Thyroid gland (tissue), 4 donors: ENCODE data around the gene POLR2J3. TPM values are rescaled to one million over a fixed set of nuclear protein-coding genes. Genes with fewer than 3 reads are reported as not detected.
"Not testable (repeated sequence)": the region's sequence is repeated elsewhere in the genome, so short reads cannot be mapped to it uniquely, and the experiment has no call there.

ENCODE experiments used
- DNase-seq, 2 donors: peaks; one replicate each; pipeline ENCODE4 v3.0.0-alpha.2; 2019
- H3K27ac ChIP-seq, 3 donors: fragments of 200-600 bp; sonication (generic); 1 replicate in 2 of 3; 2 replicates in 1 of 3; pipeline ENCODE4 v1.5.1; 2016 to 2019; ENCODE audit warnings: mild to moderate bottlenecking in 1 of 3, moderate library complexity in 1 of 3
- H3K27me3 ChIP-seq: fragments of 200-600 bp; sonication (generic); one replicate; pipeline ENCODE4 v1.5.1; 2019
- H3K36me3 ChIP-seq, 2 donors: fragments of 200-600 bp; sonication (generic); one replicate each; pipeline ENCODE4 v1.5.1; 2016 to 2019
- H3K4me1 ChIP-seq, 2 donors: fragments of 200-600 bp; sonication (generic); one replicate each; pipeline ENCODE4 v1.5.1; 2017 to 2019
- H3K4me3 ChIP-seq, 3 donors: fragments of 200-600 bp; sonication (generic); replicated peaks in 1 of 3; 1 replicate in 2 of 3; 2 replicates in 1 of 3; pipeline ENCODE4 v1.5.1; 2016; ENCODE audit warnings: mild to moderate bottlenecking in 1 of 3
- H3K9me3 ChIP-seq: fragments of 200-600 bp; sonication (generic); one replicate; pipeline ENCODE4 v1.5.1; 2017
- POLR2A ChIP-seq, 2 donors: fragments of 450-650 bp; IDR thresholded peaks; one replicate each; pipeline ENCODE4 v1.6.1; 2017; ENCODE audit warnings: antibody characterized with exemption in 2 of 2, mild to moderate bottlenecking in 2 of 2, moderate library complexity in 1 of 2
- WGBS, 2 donors: methylation state at CpG; one replicate each; pipeline ENCODE4 v1.1.5; 2017; 5-methylcytosine and 5-hydroxymethylcytosine counted together
- intact Hi-C: fragments of 100-400 bp; cut with DNase I; formaldehyde crosslinking; loops from one replicate; pipeline ENCODE4 v1.15.1; 2023
- total RNA-seq, 4 donors: library from RNA; depleted of rRNA; stranded (reverse); fragments of >200 nt; gene quantifications; one replicate each; pipeline ENCODE4 v1.2.3, GENCODE V29; 2016
- TF ChIP-seq, protein P1 (sequence below), 6 experiments: fragments of 200-600 bp in 3 of 6; fragments of 450-650 bp in 3 of 6; sonication (generic) in 3 of 6; IDR thresholded peaks; one replicate each; pipeline ENCODE4 v1.5.1; 2016 to 2019; ENCODE audit warnings: antibody characterized with exemption in 6 of 6, mild to moderate bottlenecking in 2 of 6, inconsistent platforms in 1 of 6, moderate library complexity in 1 of 6

POLR2J3 gene
- 10 to 100 TPM; 26.2 to 66.7 (median 31.9) TPM for total RNA-seq

DNA sequence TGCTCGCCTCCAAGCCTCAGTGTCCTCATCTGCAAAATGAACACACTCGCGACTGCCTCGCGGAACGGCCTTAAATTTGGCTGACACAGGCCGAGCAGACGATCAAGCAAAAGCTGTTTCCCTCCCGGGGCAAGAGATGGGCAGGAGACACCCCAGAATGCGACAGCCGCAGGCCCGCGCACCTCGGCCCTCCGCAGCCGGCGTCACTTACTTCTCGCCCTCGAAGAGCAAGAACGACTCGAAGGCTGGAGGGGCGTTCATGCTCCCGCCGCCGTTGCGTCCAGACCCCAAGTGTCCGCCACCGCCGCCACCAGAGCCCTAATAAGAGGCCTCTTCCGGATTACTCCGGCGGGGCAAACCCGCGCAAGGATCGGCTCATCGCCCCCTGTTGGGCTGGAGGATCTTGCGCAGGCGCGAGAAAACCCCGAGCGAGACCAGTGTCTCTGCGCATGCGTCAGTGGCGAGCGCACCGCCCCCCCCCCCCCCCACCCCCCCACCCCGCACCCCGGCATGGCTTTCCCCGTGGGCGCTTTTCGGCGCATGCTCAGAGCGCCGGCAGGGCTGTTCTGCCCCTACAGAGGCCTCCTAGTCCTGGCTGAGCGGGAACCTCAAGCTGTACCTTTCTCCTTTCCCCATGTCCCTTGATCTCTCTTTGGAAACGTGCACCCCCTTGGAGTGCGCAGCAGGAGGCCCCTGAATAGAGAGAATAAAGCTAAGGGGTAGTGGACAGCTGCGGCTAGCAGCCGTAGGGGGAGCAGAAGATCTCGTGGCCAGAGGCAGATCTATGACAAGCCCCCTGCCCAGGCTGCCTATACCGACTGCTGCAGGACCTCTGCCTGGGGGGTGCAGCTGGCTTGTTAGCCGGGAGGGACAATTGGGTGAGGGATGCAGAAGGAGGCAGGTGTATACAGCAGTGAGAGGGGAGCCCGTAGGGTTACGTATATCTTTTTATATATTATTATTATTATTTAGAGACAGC is at the start of gene POLR2J3:
Gene POLR2J3 (minus strand): TSS at position 323 of the 979 bp plus-strand sequence. CDS start 62 bp downstream, at position 261.
- H3K36me3 ChIP-seq, H3K9me3 ChIP-seq, H3K4me1 ChIP-seq, H3K27me3 ChIP-seq, intact Hi-C loops: not testable (repeated sequence)
- DNase-seq: peak; percentile 93 to 99
- peak within 1 kb of the TSS; percentile 41 to 68 (median 51) for H3K27ac ChIP-seq
- peak within 1 kb of the TSS; percentile 58 to 99 (median 98) for H3K4me3 ChIP-seq
- TF ChIP-seq, protein P1, sequence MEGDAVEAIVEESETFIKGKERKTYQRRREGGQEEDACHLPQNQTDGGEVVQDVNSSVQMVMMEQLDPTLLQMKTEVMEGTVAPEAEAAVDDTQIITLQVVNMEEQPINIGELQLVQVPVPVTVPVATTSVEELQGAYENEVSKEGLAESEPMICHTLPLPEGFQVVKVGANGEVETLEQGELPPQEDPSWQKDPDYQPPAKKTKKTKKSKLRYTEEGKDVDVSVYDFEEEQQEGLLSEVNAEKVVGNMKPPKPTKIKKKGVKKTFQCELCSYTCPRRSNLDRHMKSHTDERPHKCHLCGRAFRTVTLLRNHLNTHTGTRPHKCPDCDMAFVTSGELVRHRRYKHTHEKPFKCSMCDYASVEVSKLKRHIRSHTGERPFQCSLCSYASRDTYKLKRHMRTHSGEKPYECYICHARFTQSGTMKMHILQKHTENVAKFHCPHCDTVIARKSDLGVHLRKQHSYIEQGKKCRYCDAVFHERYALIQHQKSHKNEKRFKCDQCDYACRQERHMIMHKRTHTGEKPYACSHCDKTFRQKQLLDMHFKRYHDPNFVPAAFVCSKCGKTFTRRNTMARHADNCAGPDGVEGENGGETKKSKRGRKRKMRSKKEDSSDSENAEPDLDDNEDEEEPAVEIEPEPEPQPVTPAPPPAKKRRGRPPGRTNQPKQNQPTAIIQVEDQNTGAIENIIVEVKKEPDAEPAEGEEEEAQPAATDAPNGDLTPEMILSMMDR (IDR thresholded peaks at IDR 0.05): peak in 4 of 6 experiments; percentile 31 to 74 (median 44)
- TF ChIP-seq POLR2A (IDR thresholded peaks at IDR 0.05): peak in 1 of 2 donors; percentile 23
- WGBS, 2 donors: 0 to 1% methylated on average over 15 to 35 of the region's 64 CpGs

DNA sequence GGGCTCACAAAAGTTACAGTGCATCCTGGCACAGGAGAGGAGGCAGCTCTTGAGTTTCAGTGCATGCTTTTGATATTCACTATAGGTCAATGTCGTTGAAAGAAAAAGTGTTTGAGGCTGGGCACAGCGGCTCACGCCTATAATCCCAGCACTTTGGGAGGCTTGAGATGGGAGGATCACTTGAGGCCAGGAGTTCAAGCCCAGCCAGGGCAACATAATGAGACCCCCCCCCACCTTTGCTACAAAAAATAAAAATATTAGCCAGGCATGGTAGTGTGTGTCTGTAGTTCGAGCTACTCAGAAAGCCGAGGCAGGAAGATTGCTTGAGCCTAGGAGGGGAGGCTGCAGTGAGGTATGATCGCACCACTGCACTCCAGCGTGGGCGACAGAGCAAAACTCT is 45.7 kb upstream of the POLR2J3 start:
- H3K9me3 ChIP-seq, DNase-seq, intact Hi-C loops, H3K4me1 ChIP-seq, H3K27me3 ChIP-seq, H3K36me3 ChIP-seq, H3K4me3 ChIP-seq, H3K27ac ChIP-seq: not testable (repeated sequence)
- no CpG with 5 or more reads among the region's 8 CpGs for WGBS, 2 donors

DNA sequence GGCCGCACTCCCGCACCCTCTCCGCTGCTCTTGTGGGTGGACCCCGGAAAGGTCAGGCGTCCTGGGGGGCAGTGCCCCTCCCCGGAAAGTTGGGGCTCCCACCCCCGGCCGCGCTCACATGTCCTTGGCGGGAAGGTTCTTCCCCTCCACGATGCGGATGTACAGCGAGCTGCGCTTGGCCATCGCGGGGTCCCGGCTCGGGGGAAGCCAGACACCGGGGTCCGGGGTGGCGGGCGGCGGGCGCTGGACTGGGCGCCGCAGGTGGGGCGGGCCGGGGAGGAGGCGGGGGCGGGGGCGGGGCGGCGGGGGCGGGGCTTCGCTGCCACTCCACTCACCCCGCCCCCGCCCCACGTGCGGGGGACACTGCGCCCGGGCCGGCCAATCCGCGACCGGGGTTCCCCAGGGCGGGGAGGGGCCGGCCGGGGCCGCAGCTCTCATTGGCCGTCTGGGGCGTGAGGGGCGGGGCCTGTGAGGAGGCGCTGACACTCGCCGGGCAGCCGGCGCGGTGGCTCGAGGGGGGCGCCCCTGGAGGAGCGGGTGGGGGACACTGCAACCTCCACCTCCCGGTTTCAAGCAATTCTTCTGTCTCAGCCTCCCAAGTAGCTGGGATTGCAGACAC is 44.2 kb upstream of the POLR2J3 start, which contains the start of gene RASA4:
Gene RASA4 (minus strand): TSS at position 250 of the 619 bp plus-strand sequence. CDS start 67 bp downstream, at position 183.
- H3K36me3 ChIP-seq: not testable (repeated sequence)
- DNase-seq: peak in 1 of 2 donors; percentile 50

DNA sequence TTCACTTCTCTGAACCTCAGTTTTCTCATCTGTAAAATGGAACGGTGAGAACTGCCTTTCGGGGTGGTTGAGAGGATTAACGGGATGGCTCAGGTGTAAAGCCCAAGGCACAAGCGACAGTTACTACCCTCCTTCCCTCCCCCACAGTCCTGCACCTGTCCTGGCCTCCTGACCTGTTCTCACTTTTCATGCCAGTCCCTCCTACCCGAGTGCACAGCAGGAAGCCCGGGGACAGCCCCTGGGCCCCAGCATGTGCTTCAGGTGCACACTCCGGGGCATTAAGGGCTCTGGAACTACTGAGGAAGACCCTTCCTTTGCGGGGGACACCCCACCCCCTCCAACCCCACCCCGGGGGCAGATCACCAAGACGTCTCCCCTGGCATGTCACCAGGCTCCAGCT is 43.5 kb upstream of the POLR2J3 start:
- no CpG with 5 or more reads among the region's 10 CpGs for WGBS, 2 donors
- H3K9me3 ChIP-seq, H3K36me3 ChIP-seq, H3K4me1 ChIP-seq, H3K27ac ChIP-seq, intact Hi-C loops, H3K4me3 ChIP-seq, DNase-seq, H3K27me3 ChIP-seq: not testable (repeated sequence)

More for the DNA sequence above, 44.2 kb upstream of the POLR2J3 start, which contains the start of gene RASA4:
- H3K4me1 ChIP-seq, H3K9me3 ChIP-seq, H3K27ac ChIP-seq, intact Hi-C loops, H3K27me3 ChIP-seq: not testable (repeated sequence)
- WGBS, 2 donors: no CpG with 5 or more reads among the region's 62 CpGs
- H3K4me3 ChIP-seq: peak within 1 kb of the TSS in 1 of 3 donors; percentile 23

DNA sequence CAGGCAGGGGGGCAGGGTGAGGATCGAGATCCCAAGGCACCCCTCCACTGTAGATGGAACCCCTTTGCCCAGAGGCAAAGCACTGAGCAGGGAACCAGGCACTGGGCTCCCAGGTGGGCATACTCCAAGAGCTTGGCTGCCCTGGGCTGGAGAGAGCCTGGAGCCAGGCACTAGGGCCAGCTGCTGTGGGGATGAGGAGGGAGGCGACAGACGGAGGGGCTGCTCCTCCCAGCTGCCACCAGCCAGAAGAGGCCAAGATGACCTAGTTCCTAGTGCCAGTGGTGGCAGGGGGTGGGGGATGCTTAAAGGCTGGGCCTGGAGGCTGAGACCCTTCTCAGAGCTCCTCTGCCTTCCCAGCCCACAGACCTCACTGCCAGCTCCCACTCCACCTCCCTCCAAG is 42.5 kb upstream of the POLR2J3 start:
- H3K27ac ChIP-seq, H3K27me3 ChIP-seq, H3K4me3 ChIP-seq, DNase-seq, H3K9me3 ChIP-seq, H3K4me1 ChIP-seq, intact Hi-C loops, H3K36me3 ChIP-seq: not testable (repeated sequence)
- no CpG with 5 or more reads among the region's 3 CpGs for WGBS, 2 donors

DNA sequence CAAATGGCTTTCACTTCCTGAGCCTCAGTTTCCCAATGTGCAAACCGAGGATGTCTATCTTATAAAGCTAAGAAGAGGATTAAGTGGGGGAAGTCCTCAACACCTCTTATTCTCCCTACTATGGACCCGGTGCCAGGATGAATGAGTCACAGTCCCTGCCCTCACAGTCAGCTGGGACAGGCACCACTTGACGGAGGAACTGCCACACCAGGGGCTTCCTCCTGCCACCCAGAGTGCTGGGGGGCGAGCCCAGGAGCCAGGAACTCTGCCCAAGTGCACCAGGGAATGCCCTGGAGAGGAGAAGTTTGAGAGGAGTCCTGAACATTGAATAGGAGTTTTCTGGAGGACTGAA is 41.9 kb upstream of the POLR2J3 start:
- H3K27ac ChIP-seq, H3K9me3 ChIP-seq, H3K4me3 ChIP-seq, intact Hi-C loops, H3K4me1 ChIP-seq, H3K27me3 ChIP-seq, DNase-seq, H3K36me3 ChIP-seq: not testable (repeated sequence)
- no CpG with 5 or more reads among the region's 4 CpGs for WGBS, 2 donors

DNA sequence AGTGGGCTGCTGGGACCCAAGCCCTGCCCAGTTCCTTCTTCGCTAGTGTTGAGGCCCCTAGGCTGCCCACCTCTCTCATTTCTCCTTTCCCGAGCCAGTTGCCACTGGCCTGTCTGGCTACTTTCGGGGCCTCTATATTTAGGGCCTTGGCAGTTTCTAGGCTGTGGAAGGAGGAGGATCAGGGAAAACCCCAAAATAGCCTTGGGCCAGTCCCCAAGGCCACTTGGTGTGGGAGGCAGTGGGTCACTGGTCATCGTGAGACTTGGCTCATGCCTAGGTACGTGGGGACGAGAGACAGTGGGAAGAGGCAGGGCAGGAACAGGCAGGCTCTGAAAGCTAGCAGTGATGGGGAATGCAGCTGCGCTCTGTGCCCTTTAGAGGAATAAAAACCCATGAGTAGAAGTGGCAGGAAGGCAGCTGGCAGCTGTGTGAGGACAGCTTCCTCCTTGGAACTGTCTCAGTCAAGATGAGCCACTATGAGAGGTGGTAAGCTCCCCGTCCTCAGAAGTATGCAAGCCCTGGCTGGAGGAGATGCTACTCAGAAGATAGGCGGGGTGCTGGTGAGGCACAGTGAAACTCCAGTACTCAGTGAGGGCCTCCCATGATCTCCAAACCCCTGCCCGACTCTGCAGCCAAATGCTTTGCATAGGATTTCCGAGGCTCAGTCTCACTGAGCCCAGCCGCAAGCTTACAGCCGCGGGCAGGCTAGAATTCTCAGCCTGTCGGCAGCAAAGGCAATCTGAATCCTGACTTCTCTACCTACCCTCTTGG is 41.4 kb upstream of the POLR2J3 start:
- H3K4me1 ChIP-seq, H3K27ac ChIP-seq, DNase-seq, intact Hi-C loops, H3K36me3 ChIP-seq, H3K9me3 ChIP-seq, H3K27me3 ChIP-seq, H3K4me3 ChIP-seq: not testable (repeated sequence)
- 70% methylated on average over 2 of the region's 15 CpGs; no CpG with 5 or more reads in 1 of the 2 donors for WGBS, 2 donors

DNA sequence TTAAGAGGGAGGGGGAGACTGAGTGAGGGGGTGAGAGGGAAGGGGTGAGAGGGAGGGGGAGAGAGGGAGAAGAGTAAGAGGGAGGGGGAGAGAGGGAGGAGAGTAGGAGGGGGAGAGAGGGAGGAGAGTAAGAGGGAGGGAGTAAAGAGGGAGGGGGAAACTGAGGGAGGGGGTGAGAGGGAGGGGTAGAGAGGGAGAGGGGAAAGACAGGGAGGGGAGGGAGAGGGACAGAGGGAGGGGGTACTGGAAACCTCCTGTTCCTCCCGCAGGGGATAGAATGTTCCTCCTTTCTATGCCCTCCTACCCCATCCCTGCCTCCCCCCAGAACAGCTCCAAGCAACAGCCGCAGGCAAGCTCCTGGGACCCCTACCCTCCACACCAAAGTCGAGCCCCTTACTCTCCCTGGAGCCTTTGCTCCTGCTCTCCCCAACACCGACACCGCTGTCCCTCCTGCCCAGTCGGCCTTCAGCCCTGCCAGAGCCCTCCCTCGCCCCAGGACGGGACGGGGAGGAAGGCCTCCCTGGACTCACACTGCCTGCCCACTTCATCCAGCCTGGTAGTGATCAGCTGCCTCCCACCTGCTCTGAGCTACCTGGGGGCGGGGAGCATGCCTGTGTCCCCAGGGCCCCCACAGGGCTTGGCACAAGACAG is 39.4 kb upstream of the POLR2J3 start:
- H3K27me3 ChIP-seq, H3K9me3 ChIP-seq, H3K4me1 ChIP-seq, H3K27ac ChIP-seq, H3K4me3 ChIP-seq, H3K36me3 ChIP-seq, intact Hi-C loops: not testable (repeated sequence)
- WGBS, 2 donors: 14 to 26% methylated on average over 5 to 7 of the region's 10 CpGs
- DNase-seq: peak; percentile 45 to 57

DNA sequence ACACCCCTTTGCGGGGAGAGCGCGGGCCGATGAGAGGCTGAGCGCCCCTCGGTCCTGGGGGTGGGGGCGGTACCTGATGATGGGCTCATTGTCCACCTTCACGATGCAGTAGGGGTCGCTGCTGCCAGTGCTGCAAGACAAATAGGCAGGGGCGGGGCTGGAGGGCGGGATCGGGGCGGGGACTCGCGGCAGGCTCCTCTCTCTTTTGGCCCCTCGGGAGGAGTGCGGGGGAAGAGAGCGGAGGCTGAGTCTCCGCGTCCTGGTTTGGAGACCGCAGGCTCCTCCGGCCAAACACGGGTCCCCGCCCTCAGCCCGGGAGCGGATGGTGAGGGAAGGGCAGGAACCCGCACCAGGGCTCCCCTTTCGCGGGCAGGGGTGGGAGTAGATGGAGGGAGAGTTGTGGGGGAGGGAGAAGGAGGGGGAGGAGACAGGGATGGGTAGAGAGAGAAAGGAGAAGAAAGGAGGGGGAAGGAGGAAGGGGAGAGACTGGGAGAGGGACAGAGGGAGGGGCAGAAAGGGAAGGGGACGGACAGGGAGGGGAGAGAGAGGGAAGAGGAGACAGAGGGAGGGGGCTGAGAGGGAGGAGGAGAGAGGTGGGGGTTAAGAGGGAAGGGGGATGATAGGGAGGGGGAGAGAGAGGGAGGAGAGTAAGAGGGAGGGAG is 38.8 kb upstream of the POLR2J3 start:
- H3K4me3 ChIP-seq, H3K27ac ChIP-seq, DNase-seq, intact Hi-C loops, H3K9me3 ChIP-seq, H3K4me1 ChIP-seq, H3K36me3 ChIP-seq, H3K27me3 ChIP-seq: not testable (repeated sequence)
- WGBS, 2 donors: no CpG with 5 or more reads among the region's 30 CpGs

DNA sequence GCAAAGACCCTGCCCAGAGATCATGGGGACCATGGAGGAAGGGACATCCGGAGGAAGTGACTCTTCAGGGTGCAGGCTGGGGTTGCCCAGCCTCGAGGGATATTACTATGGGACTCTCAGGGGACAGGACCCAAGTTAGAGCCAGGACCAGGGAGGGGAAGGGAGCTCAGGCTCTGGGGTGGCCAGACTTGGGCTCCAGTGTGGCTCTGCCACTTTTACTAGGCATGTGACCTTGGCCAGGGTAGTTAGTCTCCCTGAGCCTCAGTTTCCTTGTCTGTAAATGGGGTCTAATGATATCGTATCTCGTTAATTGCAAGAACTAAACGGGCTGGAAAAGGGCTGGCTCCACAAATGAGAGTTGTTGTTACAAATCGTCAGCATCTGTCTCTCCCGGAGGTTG is 38.1 kb upstream of the POLR2J3 start:
- H3K27me3 ChIP-seq, H3K4me1 ChIP-seq, H3K4me3 ChIP-seq, intact Hi-C loops, H3K36me3 ChIP-seq, H3K27ac ChIP-seq, H3K9me3 ChIP-seq, DNase-seq: not testable (repeated sequence)
- 59 to 80% methylated on average over 1 to 3 of the region's 7 CpGs for WGBS, 2 donors
